Measurements from ENCODE around the gene XYLT1. TPM values are rescaled to one million over a fixed set of nuclear protein-coding genes. Genes with fewer than 3 reads are reported as not detected.

Gene XYLT1
- polyA plus RNA-seq, 2 donors = 3.0 TPM

GRCh38 chr16:17273142-17273561 lies 197.6 kb downstream of the XYLT1 start:
- H3K9me3 ChIP-seq (ENCODE audit: control insufficient read depth in 2 of 2, insufficient read depth in 1 of 2, low read depth in 1 of 2, low read length in 1 of 2) = no peaks in the 10 kb centered on the region
- peaks cover 4 to 6% of the 10 kb centered on the region in 2 donors for H3K4me1 ChIP-seq (ENCODE audit: control insufficient read depth in 2 of 2, insufficient read depth in 2 of 2, low read length in 1 of 2)
- peak overlapping the region in 1 of 2 donors; percentile 44 for H3K27ac ChIP-seq (ENCODE audit: low read depth in 2 of 2, low read length in 1 of 2)
- no peak overlapping the region for H3K4me3 ChIP-seq (ENCODE audit: low read depth in 1 of 2, low read length in 2 of 2)
- no peaks in the 10 kb centered on the region for H3K36me3 ChIP-seq (ENCODE audit: control insufficient read depth in 2 of 2, insufficient read depth in 2 of 2, low read length in 1 of 2)
- 60 to 66% methylated on average over 4 of the region's 4 CpGs for WGBS, 2 donors
- H3K27me3 ChIP-seq (ENCODE audit: control insufficient read depth in 1 of 2, insufficient read depth in 2 of 2, low read length in 2 of 2) = no peaks in the 10 kb centered on the region

- Histone ChIP-seq H3K27me3 (ENCODE audit: control insufficient read depth in 1 of 2, insufficient read depth in 2 of 2, low read length in 2 of 2) (no peaks in the 10 kb centered on the region), H3K27ac (ENCODE audit: low read depth in 2 of 2, low read length in 1 of 2) (peak overlapping the region in 1 of 2 donors; percentile 63), H3K36me3 (ENCODE audit: control insufficient read depth in 2 of 2, insufficient read depth in 2 of 2, low read length in 1 of 2) (no peaks in the 10 kb centered on the region), H3K4me1 (ENCODE audit: control insufficient read depth in 2 of 2, insufficient read depth in 2 of 2, low read length in 1 of 2) (peaks cover 3 to 4% of the 10 kb centered on the region in 2 donors), H3K4me3 (ENCODE audit: low read depth in 1 of 2, low read length in 2 of 2) (no peak overlapping the region), H3K9me3 (ENCODE audit: control insufficient read depth in 2 of 2, insufficient read depth in 1 of 2, low read depth in 1 of 2, low read length in 1 of 2) (no peaks in the 10 kb centered on the region)
- WGBS, 2 donors = 85 to 87% methylated on average over 10 of the region's 10 CpGs
Measured at GRCh38 chr16:17272716-17273115, 198.0 kb downstream of the XYLT1 start.

GRCh38 chr16:17271687-17272086 lies 199.1 kb downstream of the XYLT1 start:
- Histone ChIP-seq H3K36me3 (ENCODE audit: control insufficient read depth in 2 of 2, insufficient read depth in 2 of 2, low read length in 1 of 2) (no peaks in the 10 kb centered on the region), H3K27me3 (ENCODE audit: control insufficient read depth in 1 of 2, insufficient read depth in 2 of 2, low read length in 2 of 2) (no peaks in the 10 kb centered on the region), H3K4me1 (ENCODE audit: control insufficient read depth in 2 of 2, insufficient read depth in 2 of 2, low read length in 1 of 2) (peaks cover 3 to 4% of the 10 kb centered on the region in 2 donors), H3K27ac (ENCODE audit: low read depth in 2 of 2, low read length in 1 of 2) (peak overlapping the region in 1 of 2 donors; percentile 2), H3K4me3 (ENCODE audit: low read depth in 1 of 2, low read length in 2 of 2) (no peak overlapping the region), H3K9me3 (ENCODE audit: control insufficient read depth in 2 of 2, insufficient read depth in 1 of 2, low read depth in 1 of 2, low read length in 1 of 2) (no peaks in the 10 kb centered on the region)
- 75 to 80% methylated on average over 4 of the region's 4 CpGs for WGBS, 2 donors

- Histone ChIP-seq H3K4me3 (ENCODE audit: low read depth in 1 of 2, low read length in 2 of 2) (no peak overlapping the region), H3K27me3 (ENCODE audit: control insufficient read depth in 1 of 2, insufficient read depth in 2 of 2, low read length in 2 of 2) (no peaks in the 10 kb centered on the region), H3K36me3 (ENCODE audit: control insufficient read depth in 2 of 2, insufficient read depth in 2 of 2, low read length in 1 of 2) (no peaks in the 10 kb centered on the region), H3K9me3 (ENCODE audit: control insufficient read depth in 2 of 2, insufficient read depth in 1 of 2, low read depth in 1 of 2, low read length in 1 of 2) (no peaks in the 10 kb centered on the region), H3K4me1 (ENCODE audit: control insufficient read depth in 2 of 2, insufficient read depth in 2 of 2, low read length in 1 of 2) (peaks cover 3 to 4% of the 10 kb centered on the region in 2 donors), H3K27ac (ENCODE audit: low read depth in 2 of 2, low read length in 1 of 2) (no peak overlapping the region)
- 59 to 83% methylated on average over 6 of the region's 6 CpGs for WGBS, 2 donors
Measured at GRCh38 chr16:17270683-17271109, 200.1 kb downstream of the XYLT1 start.

GRCh38 chr16:17270111-17270510 lies 200.6 kb downstream of the XYLT1 start:
- Histone ChIP-seq H3K36me3 (ENCODE audit: control insufficient read depth in 2 of 2, insufficient read depth in 2 of 2, low read length in 1 of 2) (no peaks in the 10 kb centered on the region), H3K4me1 (ENCODE audit: control insufficient read depth in 2 of 2, insufficient read depth in 2 of 2, low read length in 1 of 2) (peaks cover 3 to 4% of the 10 kb centered on the region in 2 donors), H3K27ac (ENCODE audit: low read depth in 2 of 2, low read length in 1 of 2) (no peak overlapping the region), H3K27me3 (ENCODE audit: control insufficient read depth in 1 of 2, insufficient read depth in 2 of 2, low read length in 2 of 2) (no peaks in the 10 kb centered on the region), H3K4me3 (ENCODE audit: low read depth in 1 of 2, low read length in 2 of 2) (no peak overlapping the region), H3K9me3 (ENCODE audit: control insufficient read depth in 2 of 2, insufficient read depth in 1 of 2, low read depth in 1 of 2, low read length in 1 of 2) (no peaks in the 10 kb centered on the region)
- 67 to 92% methylated on average over 3 of the region's 3 CpGs for WGBS, 2 donors

GRCh38 chr16:17269439-17269838 lies 201.3 kb downstream of the XYLT1 start:
- Histone ChIP-seq H3K36me3 (ENCODE audit: control insufficient read depth in 2 of 2, insufficient read depth in 2 of 2, low read length in 1 of 2) (no peaks in the 10 kb centered on the region), H3K27ac (ENCODE audit: low read depth in 2 of 2, low read length in 1 of 2) (no peak overlapping the region), H3K4me1 (ENCODE audit: control insufficient read depth in 2 of 2, insufficient read depth in 2 of 2, low read length in 1 of 2) (peaks cover 3 to 4% of the 10 kb centered on the region in 2 donors), H3K9me3 (ENCODE audit: control insufficient read depth in 2 of 2, insufficient read depth in 1 of 2, low read depth in 1 of 2, low read length in 1 of 2) (no peaks in the 10 kb centered on the region), H3K27me3 (ENCODE audit: control insufficient read depth in 1 of 2, insufficient read depth in 2 of 2, low read length in 2 of 2) (no peaks in the 10 kb centered on the region), H3K4me3 (ENCODE audit: low read depth in 1 of 2, low read length in 2 of 2) (no peak overlapping the region)
- 90 to 91% methylated on average over 2 of the region's 2 CpGs for WGBS, 2 donors

GRCh38 chr16:17266608-17267313 lies 204.0 kb downstream of the XYLT1 start:
- H3K4me3 ChIP-seq (ENCODE audit: low read depth in 1 of 2, low read length in 2 of 2) = no peak overlapping the region
- H3K27ac ChIP-seq (ENCODE audit: low read depth in 2 of 2, low read length in 1 of 2) = no peak overlapping the region
- no peaks in the 10 kb centered on the region for H3K9me3 ChIP-seq (ENCODE audit: control insufficient read depth in 2 of 2, insufficient read depth in 1 of 2, low read depth in 1 of 2, low read length in 1 of 2)
- no peaks in the 10 kb centered on the region for H3K27me3 ChIP-seq (ENCODE audit: control insufficient read depth in 1 of 2, insufficient read depth in 2 of 2, low read length in 2 of 2)
- 72 to 87% methylated on average over 16 of the region's 16 CpGs for WGBS, 2 donors
- no peaks in the 10 kb centered on the region for H3K36me3 ChIP-seq (ENCODE audit: control insufficient read depth in 2 of 2, insufficient read depth in 2 of 2, low read length in 1 of 2)
- H3K4me1 ChIP-seq (ENCODE audit: control insufficient read depth in 2 of 2, insufficient read depth in 2 of 2, low read length in 1 of 2) = peaks cover 0 to 4% of the 10 kb centered on the region in 2 donors

- no peaks in the 10 kb centered on the region for H3K36me3 ChIP-seq (ENCODE audit: control insufficient read depth in 2 of 2, insufficient read depth in 2 of 2, low read length in 1 of 2)
- no peaks in the 10 kb centered on the region for H3K4me1 ChIP-seq (ENCODE audit: control insufficient read depth in 2 of 2, insufficient read depth in 2 of 2, low read length in 1 of 2)
- WGBS, 2 donors = 85 to 94% methylated on average over 1 of the region's 1 CpG
Measured at GRCh38 chr16:17265154-17265553, 205.6 kb downstream of the XYLT1 start.

GRCh38 chr16:17261197-17261858 lies 209.4 kb downstream of the XYLT1 start:
- WGBS, 2 donors = 77 to 81% methylated on average over 5 of the region's 5 CpGs

More at GRCh38 chr16:17265154-17265553, 205.6 kb downstream of the XYLT1 start:
- H3K4me3 ChIP-seq (ENCODE audit: low read depth in 1 of 2, low read length in 2 of 2) = no peak overlapping the region
- H3K27ac ChIP-seq (ENCODE audit: low read depth in 2 of 2, low read length in 1 of 2) = no peak overlapping the region
- H3K27me3 ChIP-seq (ENCODE audit: control insufficient read depth in 1 of 2, insufficient read depth in 2 of 2, low read length in 2 of 2) = no peaks in the 10 kb centered on the region
- no peaks in the 10 kb centered on the region for H3K9me3 ChIP-seq (ENCODE audit: control insufficient read depth in 2 of 2, insufficient read depth in 1 of 2, low read depth in 1 of 2, low read length in 1 of 2)

More at GRCh38 chr16:17261197-17261858, 209.4 kb downstream of the XYLT1 start:
- Histone ChIP-seq H3K27ac (ENCODE audit: low read depth in 2 of 2, low read length in 1 of 2) (no peak overlapping the region), H3K4me3 (ENCODE audit: low read depth in 1 of 2, low read length in 2 of 2) (no peak overlapping the region), H3K27me3 (ENCODE audit: control insufficient read depth in 1 of 2, insufficient read depth in 2 of 2, low read length in 2 of 2) (no peaks in the 10 kb centered on the region), H3K4me1 (ENCODE audit: control insufficient read depth in 2 of 2, insufficient read depth in 2 of 2, low read length in 1 of 2) (no peaks in the 10 kb centered on the region), H3K9me3 (ENCODE audit: control insufficient read depth in 2 of 2, insufficient read depth in 1 of 2, low read depth in 1 of 2, low read length in 1 of 2) (no peaks in the 10 kb centered on the region), H3K36me3 (ENCODE audit: control insufficient read depth in 2 of 2, insufficient read depth in 2 of 2, low read length in 1 of 2) (peaks cover 0 to 4% of the 10 kb centered on the region in 2 donors)

Measured in esophagus (tissue), 2 donors.